IMR-90 (cell line): ENCODE data around the gene GNA15. TPM values are rescaled to one million over a fixed set of nuclear protein-coding genes. Genes with fewer than 3 reads are reported as not detected.
A peak's percentile ranks its signal among the peaks of the same experiment; 100 is the strongest.

Experiments
- ATAC-seq: fragments of 200-7000 bp; cut with Tn5 transposase; 2 replicates; pipeline ENCODE4 v1.9.1; 2020; ENCODE audit warnings: low read depth, mild to moderate bottlenecking, moderate library complexity
- BruUV-seq: library from RNA; stranded (reverse); fragments of 400-500 nt; replicated peaks from 2 replicates; lab custom pipeline; 2021; lab: Mats Ljungman, UMichigan
- CTCF ChIA-PET: fragments of 300-600 bp; formaldehyde crosslinking; extraction: SDS; loops from one replicate; lab custom pipeline; 2021; ENCODE audit warnings: antibody characterized with exemption; lab: Yijun Ruan, JAX
- POLR2A ChIA-PET: fragments of 300-600 bp; sonication (Branson Sonifier 250); formaldehyde crosslinking; loops from one replicate; lab custom pipeline; 2022; ENCODE audit warnings: antibody characterized with exemption; ENCODE audit not compliant: unreplicated experiment; lab: Charles Lee
- DNase-seq: peaks from one replicate; pipeline ENCODE4 v3.0.0; 2013
- H2AFZ ChIP-seq: replicated peaks from 2 replicates; pipeline ENCODE3; 2013; ENCODE audit warnings: low read length, mild to moderate bottlenecking; ENCODE audit not compliant: poor library complexity
- H2AK5ac ChIP-seq: 2 replicates; pipeline ENCODE4 v1.6.1; 2013; ENCODE audit warnings: low read depth, low read length, inconsistent platforms
- H2AK9ac ChIP-seq: replicated peaks from 2 replicates; pipeline ENCODE3; 2013; ENCODE audit warnings: mild to moderate bottlenecking, low read depth, low read length, moderate library complexity; ENCODE audit not compliant: poor library complexity
- H2BK120ac ChIP-seq: 2 replicates; pipeline ENCODE4 v1.6.1; 2013; ENCODE audit warnings: low read depth, low read length, inconsistent platforms
- H2BK15ac ChIP-seq: 3 replicates; pipeline ENCODE4 v1.6.1; 2013; ENCODE audit warnings: low read depth, low read length, inconsistent platforms
- H2BK20ac ChIP-seq: 2 replicates; pipeline ENCODE4 v1.6.1; 2013; ENCODE audit warnings: low read depth, mild to moderate bottlenecking, inconsistent platforms, low read length, moderate library complexity
- H2BK5ac ChIP-seq: 2 replicates; pipeline ENCODE4 v1.6.1; 2013; ENCODE audit warnings: mild to moderate bottlenecking, low read depth, low read length, inconsistent platforms; ENCODE audit not compliant: poor library complexity, severe bottlenecking
- H3K14ac ChIP-seq: replicated peaks from 2 replicates; pipeline ENCODE4 v1.6.1; 2013; ENCODE audit warnings: low read depth, low read length, inconsistent platforms
- H3K18ac ChIP-seq: 2 replicates; pipeline ENCODE4 v1.6.1; 2013; ENCODE audit warnings: low read depth, low read length, control low read depth
- H3K23ac ChIP-seq: 2 replicates; pipeline ENCODE4 v1.6.1; 2013; ENCODE audit warnings: low read depth, low read length, inconsistent platforms
- H3K27ac ChIP-seq: 2 replicates; pipeline ENCODE4 v1.5.1; 2013; ENCODE audit warnings: mild to moderate bottlenecking, control low read depth, low read length; ENCODE audit not compliant: insufficient read depth
- H3K27me3 ChIP-seq: 2 replicates; pipeline ENCODE4 v1.6.1; 2013; ENCODE audit warnings: low read length; ENCODE audit not compliant: control insufficient read depth, insufficient read depth
- H3K36me3 ChIP-seq: 2 replicates; pipeline ENCODE4 v1.6.1; 2013; ENCODE audit warnings: low read length, mixed read lengths; ENCODE audit not compliant: control insufficient read depth, insufficient read depth
- H3K4ac ChIP-seq: 2 replicates; pipeline ENCODE4 v1.6.1; 2013; ENCODE audit warnings: low read depth, low read length, inconsistent platforms
- H3K4me1 ChIP-seq: 2 replicates; pipeline ENCODE4 v1.6.1; 2013; ENCODE audit warnings: low read length, mixed read lengths; ENCODE audit not compliant: control insufficient read depth, insufficient read depth
- H3K4me2 ChIP-seq: 2 replicates; pipeline ENCODE4 v1.6.1; 2013; ENCODE audit warnings: low read depth, mild to moderate bottlenecking, control low read depth, low read length, moderate library complexity
- H3K4me3 ChIP-seq: 2 replicates; pipeline ENCODE4 v1.5.1; 2013; ENCODE audit warnings: low read depth, mild to moderate bottlenecking, control low read depth, low read length, moderate library complexity; ENCODE audit not compliant: insufficient read depth
- H3K56ac ChIP-seq: 2 replicates; pipeline ENCODE4 v1.6.1; 2013; ENCODE audit warnings: low read length, inconsistent platforms; ENCODE audit not compliant: insufficient read depth; ENCODE audit errors: extremely low read depth
- H3K79me1 ChIP-seq, 2 experiments: 2 replicates each; pipeline ENCODE4 v1.6.1; 2013; ENCODE audit warnings: low read length in 2 of 2, inconsistent platforms in 1 of 2, low read depth in 1 of 2
- H3K9ac ChIP-seq: 2 replicates; pipeline ENCODE4 v1.6.1; 2013; ENCODE audit warnings: low read depth, low read length, control low read depth
- H3K9me1 ChIP-seq: 2 replicates; pipeline ENCODE4 v1.6.1; 2013; ENCODE audit warnings: low read length, inconsistent platforms; ENCODE audit not compliant: insufficient read depth
- H3K9me3 ChIP-seq: 2 replicates; pipeline ENCODE4 v1.6.1; 2013; ENCODE audit warnings: low read length; ENCODE audit not compliant: control insufficient read depth, insufficient read depth
- H4K20me1 ChIP-seq: 2 replicates; pipeline ENCODE4 v1.6.1; 2013; ENCODE audit warnings: low read length, inconsistent platforms; ENCODE audit not compliant: insufficient read depth
- H4K5ac ChIP-seq: 2 replicates; pipeline ENCODE4 v1.6.1; 2013; ENCODE audit warnings: mild to moderate bottlenecking, low read depth, low read length, control low read depth
- H4K8ac ChIP-seq, 2 experiments: 2 replicates each; pipeline ENCODE4 v1.6.1; 2013; ENCODE audit warnings: low read depth in 2 of 2, low read length in 2 of 2, control low read depth in 1 of 2, inconsistent platforms in 1 of 2
- H4K91ac ChIP-seq: 2 replicates; pipeline ENCODE4 v1.6.1; 2013; ENCODE audit warnings: low read depth, low read length, inconsistent platforms; ENCODE audit not compliant: insufficient read depth
- CHD1 ChIP-seq: IDR thresholded peaks from 2 replicates; pipeline ENCODE4 v1.6.1; 2012; ENCODE audit warnings: low read depth, low read length, improper control_type of control experiment
- FOS ChIP-seq: fragments of 150-350 bp; IDR thresholded peaks from 2 replicates; pipeline ENCODE4 v1.6.1; 2016; ENCODE audit warnings: low read depth, low read length
- RCOR1 ChIP-seq: IDR thresholded peaks from 2 replicates; pipeline ENCODE4 v1.6.1; 2012; ENCODE audit warnings: mild to moderate bottlenecking, low read length, improper control_type of control experiment; ENCODE audit not compliant: insufficient replicate concordance
- RFX5 ChIP-seq: IDR thresholded peaks from 2 replicates; pipeline ENCODE4 v1.8.0; 2012; ENCODE audit warnings: low read depth, mild to moderate bottlenecking, low read length, moderate library complexity
- SMC3 ChIP-seq: fragments of 150-350 bp; IDR thresholded peaks from 2 replicates; pipeline ENCODE4 v1.6.1; 2016; ENCODE audit warnings: low read depth, mild to moderate bottlenecking, antibody characterized with exemption, low read length, moderate library complexity
- WGBS, 2 experiments: methylation state at CpG; one replicate each; pipeline versions ENCODE4 v1.1.5 to v1.1.7; 2013; ENCODE audit warnings: missing lambda C conversion rate in 2 of 2; ENCODE audit not compliant: insufficient read length in 1 of 2; ENCODE audit errors: extremely low coverage in 2 of 2; 5-methylcytosine and 5-hydroxymethylcytosine counted together
- dilution Hi-C: fragments of 300-500 bp; cut with HindIII; formaldehyde crosslinking; loops from one replicate; pipeline ENCODE4 v1.14.3; 2018; ENCODE audit warnings: low sequenced_read_pairs; ENCODE audit not compliant: unreplicated experiment
- in situ Hi-C: fragments of 300-500 bp; cut with MboI; formaldehyde crosslinking; loops from 3 replicates; pipeline ENCODE4 v1.14.3; 2019; ENCODE audit warnings: low sequenced_read_pairs, inconsistent platforms, mixed read lengths
- intact Hi-C: fragments of 100-400 bp; cut with micrococcal nuclease; formaldehyde crosslinking; loops from 2 replicates; pipeline ENCODE4 v1.10.0; 2022
- polyA plus RNA-seq, 3 experiments: library from polyadenylated mRNA; depleted of rRNA; stranded (reverse); fragments of >200 nt; gene quantifications; 2 replicates each; pipeline ENCODE4 v1.2.3, GENCODE V29; 2012; ENCODE audit warnings: low replicate concordance in 1 of 3
- total RNA-seq: library from RNA; depleted of rRNA; stranded (reverse); fragments of >200 nt; gene quantifications from 2 replicates; pipeline ENCODE4 v1.2.3, GENCODE V29; 2012
- TF ChIP-seq, protein P1 (sequence below): conservative IDR thresholded peaks from 2 replicates; pipeline ENCODE4 v1.5.1; 2012; ENCODE audit warnings: mild to moderate bottlenecking, low read depth, low read length, improper control_type of control experiment

The GNA15 gene
- total and polyA plus RNA-seq, 2 of the 4 experiments (the other 2 are of a cell fraction), result 0.18 TPM; not detected in 1

DNA sequence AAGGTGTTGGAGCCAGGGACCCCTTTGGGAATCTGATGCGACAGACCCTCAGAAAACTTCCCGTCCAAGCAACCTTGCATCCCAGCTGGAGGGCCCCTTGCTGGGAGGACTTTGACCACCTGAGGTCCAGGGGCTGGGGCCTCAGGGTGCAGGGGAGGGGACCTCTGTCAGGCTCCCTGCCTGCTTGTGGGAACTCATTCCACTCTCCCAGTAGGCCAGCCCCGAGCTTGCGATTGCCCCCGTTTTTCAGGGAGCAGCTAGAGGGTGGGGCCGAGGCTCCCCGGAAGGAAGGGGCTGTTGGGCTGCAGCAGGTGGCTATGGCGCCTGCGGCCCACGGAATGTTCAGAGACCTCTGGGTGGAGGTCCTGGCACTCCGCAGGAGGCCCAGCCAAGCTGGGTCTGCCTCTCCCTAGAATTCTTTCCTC is 38.9 kb upstream of the GNA15 start:
- peak overlapping the region; percentile 73; the same call in 1 of the 2 replicates for H3K23ac ChIP-seq
- no peak overlapping the region for H2BK15ac ChIP-seq
- H2BK5ac ChIP-seq, result no peak overlapping the region
- TF ChIP-seq FOS (no peak), SMC3 (no peak), CHD1 (no peak), RCOR1 (no peak), RFX5 (no peak)
- TF ChIP-seq, protein P1, sequence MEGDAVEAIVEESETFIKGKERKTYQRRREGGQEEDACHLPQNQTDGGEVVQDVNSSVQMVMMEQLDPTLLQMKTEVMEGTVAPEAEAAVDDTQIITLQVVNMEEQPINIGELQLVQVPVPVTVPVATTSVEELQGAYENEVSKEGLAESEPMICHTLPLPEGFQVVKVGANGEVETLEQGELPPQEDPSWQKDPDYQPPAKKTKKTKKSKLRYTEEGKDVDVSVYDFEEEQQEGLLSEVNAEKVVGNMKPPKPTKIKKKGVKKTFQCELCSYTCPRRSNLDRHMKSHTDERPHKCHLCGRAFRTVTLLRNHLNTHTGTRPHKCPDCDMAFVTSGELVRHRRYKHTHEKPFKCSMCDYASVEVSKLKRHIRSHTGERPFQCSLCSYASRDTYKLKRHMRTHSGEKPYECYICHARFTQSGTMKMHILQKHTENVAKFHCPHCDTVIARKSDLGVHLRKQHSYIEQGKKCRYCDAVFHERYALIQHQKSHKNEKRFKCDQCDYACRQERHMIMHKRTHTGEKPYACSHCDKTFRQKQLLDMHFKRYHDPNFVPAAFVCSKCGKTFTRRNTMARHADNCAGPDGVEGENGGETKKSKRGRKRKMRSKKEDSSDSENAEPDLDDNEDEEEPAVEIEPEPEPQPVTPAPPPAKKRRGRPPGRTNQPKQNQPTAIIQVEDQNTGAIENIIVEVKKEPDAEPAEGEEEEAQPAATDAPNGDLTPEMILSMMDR, result no peak
- peaks cover 75% of the 10 kb centered on the region for H4K20me1 ChIP-seq
- no peak overlapping the region for H3K4ac ChIP-seq
- H3K9ac ChIP-seq, result no peak overlapping the region
- no peak overlapping the region for H3K14ac ChIP-seq
- no peak overlapping the region for H2AFZ ChIP-seq
- DNase-seq (no peak), ATAC-seq (no peak)
- no peak overlapping the region; the same call in 1 of the 2 replicates for H3K4me2 ChIP-seq
- H3K79me1 ChIP-seq, result peaks cover 4 to 64% of the 10 kb centered on the region in 2 experiments; a peak in 3 of 4 replicates
- H3K9me1 ChIP-seq, result peaks cover 12% of the 10 kb centered on the region; the same call in 1 of the 2 replicates
- ChIA-PET CTCF (no interaction called here), POLR2A (interaction anchor here (1.4 kb wide), 1 partner anchor 12 kb away, joined by 4 read pairs; no protein-coding TSS in a partner anchor)
- H3K4me1 ChIP-seq, result peaks cover 22% of the 10 kb centered on the region
- no peaks in the 10 kb centered on the region for H3K27me3 ChIP-seq
- H2BK120ac ChIP-seq, result no peak overlapping the region
- no peak overlapping the region for H4K8ac ChIP-seq
- H2AK9ac ChIP-seq, result peak overlapping the region; percentile 16
- H3K27ac ChIP-seq, result no peak overlapping the region
- dilution Hi-C loops (no loop called here), in situ Hi-C loops (no loop called here), intact Hi-C loops (no loop called here)
- no peak overlapping the region for H3K4me3 ChIP-seq
- no peaks in the 10 kb centered on the region for H3K9me3 ChIP-seq
- no peak overlapping the region for H4K91ac ChIP-seq
- BruUV-seq, result no TSS peak
- no CpG with 5 or more reads among the region's 11 CpGs for WGBS, 2 experiments
- no peak overlapping the region for H2AK5ac ChIP-seq
- H3K36me3 ChIP-seq, result no peaks in the 10 kb centered on the region
- H2BK20ac ChIP-seq, result no peak overlapping the region
- H4K5ac ChIP-seq, result no peak overlapping the region
- H3K56ac ChIP-seq, result no peak overlapping the region
- no peak overlapping the region for H3K18ac ChIP-seq
